PC-9 (cell line): Measurements from ENCODE around the gene RHOBTB1. TPM values are rescaled to one million over a fixed set of nuclear protein-coding genes. Genes with fewer than 3 reads are reported as not detected.

Source experiments
- BruUV-seq: library from RNA; stranded (reverse); fragments of 400-500 nt; replicated peaks from 2 replicates; lab custom pipeline; 2021; lab: Mats Ljungman, UMichigan
- CTCF ChIA-PET: fragments of 300-600 bp; sonication (Branson Sonifier 250); formaldehyde crosslinking; loops from one replicate; lab custom pipeline; 2022; ENCODE audit warnings: antibody characterized with exemption; lab: Charles Lee
- POLR2A ChIA-PET: fragments of 300-600 bp; sonication (Branson Sonifier 250); formaldehyde crosslinking; loops from one replicate; lab custom pipeline; 2022; ENCODE audit warnings: antibody characterized with exemption; ENCODE audit not compliant: unreplicated experiment; lab: Charles Lee
- DNase-seq, 2 experiments: peaks; one replicate each; pipeline versions ENCODE4 v3.0.0 to v3.0.0-alpha.2; 2015 to 2022; ENCODE audit warnings: mixed read lengths in 1 of 2
- H2AFZ ChIP-seq: fragments of 200-600 bp; sonication (generic); 2 replicates; pipeline ENCODE4 v1.8.1; 2017; ENCODE audit warnings: antibody characterized with exemption
- H3F3A ChIP-seq: fragments of 200-600 bp; sonication (generic); 2 replicates; pipeline ENCODE4 v1.8.1; 2017; ENCODE audit warnings: antibody characterized with exemption, mild to moderate bottlenecking, low read depth; ENCODE audit not compliant: insufficient read depth
- H3K27ac ChIP-seq: fragments of 200-600 bp; sonication (generic); 2 replicates; pipeline ENCODE4 v1.6.1; 2016; ENCODE audit warnings: mixed run types
- H3K27me3 ChIP-seq: fragments of 200-600 bp; sonication (generic); 2 replicates; pipeline ENCODE4 v1.6.1; 2016; ENCODE audit warnings: low read depth, mixed run types; ENCODE audit not compliant: insufficient read depth
- H3K36me3 ChIP-seq: fragments of 200-600 bp; sonication (generic); 2 replicates; pipeline ENCODE4 v1.6.1; 2016; ENCODE audit warnings: low read depth, mixed run types
- H3K4me1 ChIP-seq: fragments of 200-600 bp; sonication (generic); replicated peaks from 2 replicates; pipeline ENCODE4 v1.6.1; 2016; ENCODE audit warnings: mixed run types; ENCODE audit not compliant: insufficient read depth
- H3K4me2 ChIP-seq: fragments of 200-600 bp; sonication (generic); 2 replicates; pipeline ENCODE4 v1.6.1; 2017; ENCODE audit warnings: mixed run types
- H3K4me3 ChIP-seq: fragments of 200-600 bp; sonication (generic); 2 replicates; pipeline ENCODE4 v1.6.1; 2016; ENCODE audit warnings: mixed run types
- H3K79me2 ChIP-seq: fragments of 200-600 bp; sonication (generic); 2 replicates; pipeline ENCODE4 v1.6.1; 2017; ENCODE audit warnings: low read depth, mixed run types
- H3K9me2 ChIP-seq: fragments of 200-600 bp; sonication (generic); 2 replicates; pipeline ENCODE4 v1.8.1; 2017; ENCODE audit warnings: mild to moderate bottlenecking; ENCODE audit not compliant: insufficient read depth
- H3K9me3 ChIP-seq: fragments of 200-600 bp; sonication (generic); 2 replicates; pipeline ENCODE4 v1.8.1; 2016; ENCODE audit warnings: low read depth; ENCODE audit not compliant: insufficient read depth
- H4K20me1 ChIP-seq: fragments of 200-600 bp; sonication (generic); 2 replicates; pipeline ENCODE4 v1.8.1; 2017; ENCODE audit not compliant: insufficient read depth
- EZH2 ChIP-seq: fragments of 200-600 bp; sonication (generic); IDR thresholded peaks from 2 replicates; pipeline ENCODE4 v1.8.0; 2017; ENCODE audit warnings: antibody characterized with exemption, low read depth
- intact Hi-C: fragments of 100-400 bp; cut with micrococcal nuclease; formaldehyde crosslinking; loops from one replicate; pipeline ENCODE4 v1.10.0; 2022; ENCODE audit not compliant: unreplicated experiment
- total RNA-seq: library from RNA; stranded (reverse); gene quantifications from 2 replicates; pipeline ENCODE4 v1.2.3, GENCODE V29; 2021
- TF ChIP-seq, protein P1 (sequence below): fragments of 200-600 bp; sonication (generic); conservative IDR thresholded peaks from 2 replicates; pipeline ENCODE4 v1.6.1; 2017; ENCODE audit warnings: mixed run types, antibody characterized with exemption, mild to moderate bottlenecking, moderate library complexity

The RHOBTB1 gene
- total RNA-seq, 1 experiment from 2014 or later, result 5.2 TPM

DNA sequence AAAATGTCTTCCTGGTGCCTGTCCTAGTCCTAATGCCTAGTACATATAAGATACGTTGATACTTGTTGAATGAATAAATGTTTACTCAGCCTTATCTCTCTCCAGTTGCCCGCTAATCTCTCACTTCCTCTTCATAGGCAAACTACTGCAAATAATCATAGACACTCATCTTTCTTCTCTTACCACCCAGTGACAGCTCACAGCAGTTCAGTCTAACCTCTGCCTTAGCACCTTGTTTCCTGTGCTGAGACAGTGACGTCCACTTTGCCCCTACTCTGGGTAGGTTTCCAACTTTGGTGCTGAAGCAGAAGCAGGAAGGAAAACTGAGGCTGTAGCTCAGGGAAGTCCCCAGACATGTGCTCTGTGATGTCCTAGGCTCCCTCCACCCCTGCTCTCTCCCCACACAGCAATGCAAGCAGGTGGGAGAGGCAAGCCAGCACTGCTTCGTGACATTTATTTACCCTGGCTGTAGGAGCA, 45.5 kb upstream of the RHOBTB1 start:
- no peak for DNase-seq

DNA sequence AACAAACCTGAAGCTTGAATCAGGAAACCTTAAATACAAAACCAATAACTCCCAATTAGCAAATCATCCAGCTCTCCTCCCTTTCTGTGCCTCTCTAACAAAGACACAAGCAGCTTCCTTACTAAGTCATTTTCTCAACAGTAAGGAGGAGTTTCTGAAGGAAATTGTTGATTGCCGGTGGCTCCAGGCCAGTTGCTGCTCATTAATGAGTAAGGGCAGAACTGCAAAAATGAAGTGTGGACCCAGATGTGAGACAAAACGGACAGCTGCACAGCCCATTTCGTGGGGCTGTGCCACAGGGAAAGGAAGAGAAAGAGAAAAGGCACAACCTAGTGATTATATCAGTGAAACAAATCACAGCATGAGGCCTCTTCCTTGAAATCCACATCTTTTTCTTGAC, 42.8 kb upstream of the RHOBTB1 start:
- Histone ChIP-seq H3K4me3 (no peak overlapping the region), H3K9me2 (no peaks in the 10 kb centered on the region), H3K36me3 (no peaks in the 10 kb centered on the region), H2AFZ (no peak overlapping the region), H3K79me2 (no peaks in the 10 kb centered on the region), H3F3A (no peaks in the 10 kb centered on the region), H3K4me1 (no peaks in the 10 kb centered on the region), H4K20me1 (no peaks in the 10 kb centered on the region), H3K9me3 (no peaks in the 10 kb centered on the region), H3K27me3 (no peaks in the 10 kb centered on the region), H3K27ac (no peak overlapping the region), H3K4me2 (no peak overlapping the region)
- ChIA-PET POLR2A (no interaction called here), CTCF (no interaction called here)
- no TSS peak for BruUV-seq
- TF ChIP-seq EZH2, result no peak
- TF ChIP-seq, protein P1, sequence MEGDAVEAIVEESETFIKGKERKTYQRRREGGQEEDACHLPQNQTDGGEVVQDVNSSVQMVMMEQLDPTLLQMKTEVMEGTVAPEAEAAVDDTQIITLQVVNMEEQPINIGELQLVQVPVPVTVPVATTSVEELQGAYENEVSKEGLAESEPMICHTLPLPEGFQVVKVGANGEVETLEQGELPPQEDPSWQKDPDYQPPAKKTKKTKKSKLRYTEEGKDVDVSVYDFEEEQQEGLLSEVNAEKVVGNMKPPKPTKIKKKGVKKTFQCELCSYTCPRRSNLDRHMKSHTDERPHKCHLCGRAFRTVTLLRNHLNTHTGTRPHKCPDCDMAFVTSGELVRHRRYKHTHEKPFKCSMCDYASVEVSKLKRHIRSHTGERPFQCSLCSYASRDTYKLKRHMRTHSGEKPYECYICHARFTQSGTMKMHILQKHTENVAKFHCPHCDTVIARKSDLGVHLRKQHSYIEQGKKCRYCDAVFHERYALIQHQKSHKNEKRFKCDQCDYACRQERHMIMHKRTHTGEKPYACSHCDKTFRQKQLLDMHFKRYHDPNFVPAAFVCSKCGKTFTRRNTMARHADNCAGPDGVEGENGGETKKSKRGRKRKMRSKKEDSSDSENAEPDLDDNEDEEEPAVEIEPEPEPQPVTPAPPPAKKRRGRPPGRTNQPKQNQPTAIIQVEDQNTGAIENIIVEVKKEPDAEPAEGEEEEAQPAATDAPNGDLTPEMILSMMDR, result no peak
- no peak for DNase-seq
- intact Hi-C loops, result no loop called here

More for the DNA sequence above, 45.5 kb upstream of the RHOBTB1 start:
- ChIA-PET POLR2A (no interaction called here), CTCF (no interaction called here)
- BruUV-seq, result no TSS peak
- H2AFZ ChIP-seq, result no peak overlapping the region
- no peaks in the 10 kb centered on the region for H3K27me3 ChIP-seq
- no peak overlapping the region for H3K4me2 ChIP-seq
- no peaks in the 10 kb centered on the region for H3K4me1 ChIP-seq
- no peaks in the 10 kb centered on the region for H3K9me3 ChIP-seq
- no peak overlapping the region for H3K27ac ChIP-seq
- H4K20me1 ChIP-seq, result no peaks in the 10 kb centered on the region
- H3K79me2 ChIP-seq, result no peaks in the 10 kb centered on the region
- H3K4me3 ChIP-seq, result no peak overlapping the region
- H3K9me2 ChIP-seq, result no peaks in the 10 kb centered on the region
- TF ChIP-seq EZH2, result no peak
- TF ChIP-seq, protein P1, result no peak
- intact Hi-C loops, result no loop called here
- H3K36me3 ChIP-seq, result no peaks in the 10 kb centered on the region
- no peaks in the 10 kb centered on the region for H3F3A ChIP-seq

GRCh38 chr10:60985951-60986350, 42.0 kb upstream of the RHOBTB1 start:
- Histone ChIP-seq H3K9me2 (no peaks in the 10 kb centered on the region), H3F3A (no peaks in the 10 kb centered on the region), H3K4me3 (no peak overlapping the region), H3K4me2 (no peak overlapping the region), H3K27me3 (no peaks in the 10 kb centered on the region), H3K4me1 (peaks cover 4% of the 10 kb centered on the region), H3K27ac (no peak overlapping the region), H4K20me1 (no peaks in the 10 kb centered on the region), H3K9me3 (0 out of 2 replicates have a peak, but pooled peaks cover 5% of the 10 kb centered on the region), H2AFZ (no peak overlapping the region), H3K79me2 (no peaks in the 10 kb centered on the region), H3K36me3 (no peaks in the 10 kb centered on the region)
- BruUV-seq, result no TSS peak
- POLR2A ChIA-PET, result no interaction called here
- DNase-seq, result no peak
- CTCF ChIA-PET, result no interaction called here
- TF ChIP-seq, protein P1, result no peak
- no peak for TF ChIP-seq EZH2
- intact Hi-C loops, result no loop called here
